ENCODE results near the gene ZYX.

GRCh38 chr7:143355450-143356385 lies 25.4 kb upstream of the ZYX start:
- TF ChIP-seq CTCF (conservative IDR thresholded peaks at IDR 0.05; ENCODE audit: low read depth, low read length): no peak
- no peak for TF ChIP-seq EZH2 (IDR thresholded peaks at IDR 0.05; ENCODE audit: borderline replicate concordance, low read depth, low read length, poor library complexity, severe bottlenecking)

All from A673 (cell line).